GM19023 (cell line): ENCODE data around the gene TMEM53.

Experiments
- ATAC-seq: cut with Tn5 transposase; IDR thresholded peaks from one replicate; pipeline ENCODE4 v1.9.1; 2021; ENCODE audit warnings: mild to moderate bottlenecking, moderate library complexity; ENCODE audit not compliant: unreplicated experiment

TMEM53 gene

GRCh38 chr1:44606701-44607281, 67.5 kb downstream of the TMEM53 start:
- ATAC-seq: no peak

DNA sequence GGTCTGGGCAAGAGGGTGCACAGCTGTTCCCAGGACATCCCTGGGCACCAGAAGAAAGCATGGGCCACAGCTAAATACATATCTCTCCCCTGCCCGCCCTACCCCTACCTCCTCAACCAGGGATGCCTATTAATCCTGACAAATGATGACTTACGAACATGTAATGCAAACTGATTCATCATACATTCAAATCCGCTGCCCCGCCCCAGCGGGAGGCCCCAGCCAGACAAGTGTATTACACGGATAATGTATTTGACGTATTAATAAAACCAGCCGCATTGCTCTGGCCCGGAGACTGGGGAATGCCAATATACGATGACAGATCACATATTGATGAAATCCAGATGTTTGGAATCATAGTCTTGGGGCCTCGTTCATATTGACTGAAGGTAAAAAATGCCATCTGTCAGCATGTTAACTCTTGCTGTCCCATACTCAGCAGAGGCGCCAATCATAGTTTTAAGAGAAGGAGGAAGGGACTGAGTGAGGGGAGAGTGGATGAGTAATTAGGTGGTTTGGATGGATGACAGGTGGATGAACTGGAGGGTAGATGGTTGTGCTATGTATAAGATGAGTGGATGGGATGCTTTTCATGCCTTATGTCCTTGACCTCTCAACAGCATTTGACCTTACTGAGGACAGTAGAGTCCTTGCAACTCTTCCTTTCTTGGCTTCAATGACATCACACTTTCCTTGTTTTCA, 68.2 kb downstream of the TMEM53 start:
- no peak for ATAC-seq

GRCh38 chr1:44604157-44604955, 69.9 kb downstream of the TMEM53 start:
- ATAC-seq: no peak

DNA sequence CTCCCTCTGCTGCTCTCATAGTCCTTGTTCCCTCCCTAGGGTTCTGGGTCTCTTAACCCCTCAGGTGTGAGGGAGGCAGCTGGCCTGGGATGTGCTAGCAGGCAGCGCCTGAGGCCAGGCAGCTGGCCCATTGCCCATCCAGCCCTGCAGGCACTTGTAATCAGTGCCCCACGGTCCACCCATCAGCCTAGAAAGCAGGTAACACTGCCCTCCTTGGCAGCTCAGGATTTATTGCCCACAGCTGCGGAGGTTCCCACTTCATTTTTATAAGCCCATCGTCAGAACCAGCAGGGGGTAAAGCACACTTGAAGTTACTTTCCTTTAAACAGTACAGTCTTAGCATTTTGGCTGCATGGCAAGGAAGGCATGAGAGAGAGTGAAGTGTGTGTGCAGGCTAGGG, 70.6 kb downstream of the TMEM53 start:
- ATAC-seq: no peak
